Activated CD8-positive, alpha-beta memory T cell treated with anti-CD3 and anti-CD28 coated beads, Interleukin-2, amount 50 U/mL, for 24 hours (primary cell): Measurements from ENCODE around the gene NRXN3.

Experiments used
- DNase-seq: peaks from one replicate; pipeline ENCODE4 v3.0.0-alpha.2; 2020; ENCODE audit errors: extremely low read depth

The NRXN3 gene

GRCh38 chr14:79528828-79529416, 1358.7 kb downstream of the NRXN3 start:
- no peak for DNase-seq

DNA sequence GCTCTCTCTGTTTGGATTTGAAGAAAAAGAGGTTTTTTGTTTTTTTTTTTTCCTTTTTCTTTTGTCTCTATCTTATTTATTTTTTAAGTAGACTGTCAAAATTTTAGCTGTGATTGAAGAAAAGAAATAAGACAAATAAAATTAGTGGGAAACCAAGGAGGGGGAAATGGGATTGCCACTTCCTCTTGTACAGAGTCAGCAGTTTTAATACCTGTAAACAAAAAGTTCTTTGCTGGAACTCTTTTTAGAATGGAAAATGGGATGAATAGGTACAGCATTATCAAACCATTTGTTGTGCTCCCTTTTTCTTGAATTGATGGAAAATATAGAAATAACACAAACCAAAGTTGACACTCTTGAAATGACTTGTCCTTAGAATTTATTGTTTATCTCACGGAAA, 1360.4 kb downstream of the NRXN3 start:
- no peak for DNase-seq

GRCh38 chr14:79534703-79535353, 1364.7 kb downstream of the NRXN3 start:
- no peak for DNase-seq

- no peak for DNase-seq
Measured at GRCh38 chr14:79540394-79540793, 1370.2 kb downstream of the NRXN3 start.

- no peak for DNase-seq
Measured at GRCh38 chr14:79542121-79542520, 1371.9 kb downstream of the NRXN3 start.

- DNase-seq = no peak
Measured at GRCh38 chr14:79543348-79543747, 1373.2 kb downstream of the NRXN3 start.

GRCh38 chr14:79543967-79544697, 1374.0 kb downstream of the NRXN3 start:
- DNase-seq = no peak

- DNase-seq = no peak
Measured at GRCh38 chr14:79544698-79545070, 1374.5 kb downstream of the NRXN3 start.

- DNase-seq = no peak
Measured at GRCh38 chr14:79548836-79549235, 1378.7 kb downstream of the NRXN3 start.

- no peak for DNase-seq
Measured at GRCh38 chr14:79549515-79549914, 1379.3 kb downstream of the NRXN3 start.

DNA sequence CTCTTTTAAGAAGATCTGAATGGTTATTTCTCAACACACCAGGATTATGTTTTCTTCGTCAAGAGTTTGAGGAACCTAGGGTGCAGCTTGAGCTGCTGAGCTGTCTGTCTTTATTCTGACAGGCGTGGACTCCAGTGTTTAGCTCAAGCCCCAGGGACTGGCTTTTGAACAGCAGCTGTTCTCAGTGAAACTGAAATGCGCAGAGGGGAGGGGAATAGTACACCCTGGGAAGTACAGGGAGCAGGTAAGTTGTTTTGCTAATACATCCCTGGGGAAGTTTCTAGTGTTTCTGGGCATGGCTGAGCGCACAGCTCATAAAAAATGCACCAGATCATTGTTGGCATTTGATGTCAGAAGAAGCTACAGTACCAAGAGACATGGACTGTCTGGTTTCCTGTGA, 1381.3 kb downstream of the NRXN3 start:
- no peak for DNase-seq

DNA sequence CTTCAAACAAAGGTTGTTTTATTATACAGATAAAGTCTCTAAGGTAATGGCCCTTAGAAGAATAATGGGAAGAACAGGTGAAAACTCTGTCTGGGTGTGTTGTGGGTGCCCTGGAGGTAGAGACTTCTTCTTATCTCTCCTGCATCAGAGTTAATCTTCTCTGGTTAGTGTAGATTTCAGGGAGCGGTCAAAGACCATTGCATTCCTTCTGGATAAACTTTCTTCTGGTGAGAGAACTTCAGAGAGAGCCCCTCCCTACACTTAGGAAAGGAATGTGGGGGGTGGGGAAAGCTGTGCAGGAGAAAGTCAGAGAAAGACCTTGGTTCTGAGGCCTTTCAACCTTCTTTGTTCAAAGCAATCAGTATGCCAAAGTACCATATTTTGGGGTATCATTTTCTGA, 1382.6 kb downstream of the NRXN3 start:
- no peak for DNase-seq

- no peak for DNase-seq
Measured at GRCh38 chr14:79554816-79555215, 1384.6 kb downstream of the NRXN3 start.

DNA sequence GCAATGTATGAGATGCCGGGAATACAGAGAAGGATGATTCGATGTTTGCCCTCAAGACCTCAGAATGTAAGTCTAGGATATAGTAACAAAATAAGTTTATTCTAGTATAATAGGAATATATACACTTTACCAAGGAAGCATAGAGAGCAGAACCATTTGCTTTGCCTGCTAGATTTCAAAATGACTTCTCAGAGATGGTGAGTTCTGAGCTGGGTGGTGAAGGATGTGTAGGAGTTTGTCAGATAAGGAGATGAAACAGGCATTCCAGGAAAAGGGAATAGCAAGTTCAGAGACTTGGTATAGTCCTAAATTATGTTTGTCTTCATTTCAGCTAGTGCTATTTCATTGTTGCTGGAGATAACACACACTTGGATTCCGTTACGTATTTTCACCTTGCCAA, 1385.3 kb downstream of the NRXN3 start:
- DNase-seq = no peak

GRCh38 chr14:79557309-79557708, 1387.1 kb downstream of the NRXN3 start:
- no peak for DNase-seq

DNA sequence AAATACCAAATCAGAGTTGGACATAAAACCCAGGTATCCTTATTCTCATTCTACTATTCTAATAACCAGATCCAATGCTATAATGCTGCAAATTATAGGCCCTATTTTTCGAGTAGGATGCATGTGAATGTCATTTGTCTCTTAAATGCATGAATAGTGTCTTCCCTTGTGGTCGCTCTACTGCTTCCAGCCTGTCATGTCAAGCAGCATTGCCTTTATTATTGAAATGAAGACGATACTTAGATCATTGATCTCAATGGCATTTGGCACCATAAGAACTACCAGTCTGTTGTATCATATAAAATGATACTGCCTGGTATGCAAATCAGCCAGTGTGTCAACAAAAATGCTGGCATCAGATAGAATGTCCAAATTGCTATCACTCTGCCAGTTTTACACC, 1392.0 kb downstream of the NRXN3 start:
- no peak for DNase-seq

GRCh38 chr14:79564371-79564770, 1394.2 kb downstream of the NRXN3 start:
- no peak for DNase-seq

DNA sequence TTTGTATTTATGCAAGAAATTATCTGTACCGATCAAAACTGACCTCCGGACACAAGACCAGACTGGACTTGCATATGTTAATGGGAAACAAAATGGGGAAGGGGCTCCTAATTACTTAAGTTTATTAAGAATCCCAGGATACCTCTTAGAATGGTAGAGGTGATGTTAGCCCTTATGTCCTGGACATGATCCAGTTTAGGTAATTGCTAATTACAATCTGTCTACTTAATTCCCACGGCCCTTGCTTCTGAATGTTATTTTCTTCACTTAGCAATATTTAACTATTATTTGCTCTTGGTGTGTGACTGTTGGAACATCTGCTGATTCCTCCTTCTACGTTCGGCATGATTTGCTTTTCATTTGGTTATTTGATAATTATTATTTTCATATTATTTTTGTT, 1397.1 kb downstream of the NRXN3 start:
- DNase-seq = no peak

DNA sequence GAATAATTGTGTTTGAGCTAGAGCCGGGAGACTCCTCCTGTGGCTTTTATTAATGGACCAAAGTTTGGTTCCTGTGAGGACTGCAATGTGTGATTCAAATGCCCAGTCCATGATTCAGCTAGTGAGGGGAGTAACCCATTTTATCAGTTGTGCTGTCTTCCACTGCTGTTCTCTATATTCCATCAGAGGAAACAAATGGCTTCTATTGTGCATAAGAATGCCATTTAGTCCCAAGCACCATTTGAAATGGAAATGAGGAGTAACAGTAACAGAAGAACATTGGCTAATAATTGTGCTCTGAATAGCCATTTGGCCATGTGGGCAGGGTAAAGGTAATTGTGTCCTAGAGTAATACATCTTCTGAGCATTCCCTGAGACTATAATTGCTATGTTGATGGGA, 1398.4 kb downstream of the NRXN3 start:
- DNase-seq = no peak

GRCh38 chr14:79569072-79569471, 1398.9 kb downstream of the NRXN3 start:
- DNase-seq = no peak

- no peak for DNase-seq
Measured at GRCh38 chr14:79570648-79571047, 1400.5 kb downstream of the NRXN3 start.

GRCh38 chr14:79571366-79571765, 1401.2 kb downstream of the NRXN3 start:
- DNase-seq = no peak

- DNase-seq = no peak
Measured at GRCh38 chr14:79573486-79573885, 1403.3 kb downstream of the NRXN3 start.
